Measurements from ENCODE around the gene SLC25A23.

SLC25A23 gene

DNA sequence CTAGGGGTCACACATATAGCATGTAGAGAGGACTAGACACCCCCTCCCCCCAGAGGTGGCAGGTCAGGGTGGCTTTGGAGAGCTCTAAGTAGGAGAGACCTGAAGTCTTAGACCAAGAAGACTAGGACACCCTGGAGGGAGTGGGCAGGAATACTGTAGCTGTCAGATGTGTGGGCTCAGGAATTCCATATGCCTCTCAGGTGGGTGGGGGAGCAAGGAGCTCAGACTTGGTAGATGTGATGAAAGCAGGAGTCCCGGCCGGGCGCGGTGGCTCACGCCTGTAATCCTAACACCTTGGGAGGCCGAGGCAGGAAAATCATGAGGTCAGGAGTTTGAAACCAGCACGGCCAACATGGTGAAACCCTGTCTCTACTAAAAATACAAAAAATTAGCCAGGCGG is 6.1 kb upstream of the SLC25A23 start:
- DNase-seq (ENCODE audit: low read depth), result no peak
- H3K36me3 ChIP-seq (ENCODE audit: control insufficient read depth, insufficient read depth, low read length, severe bottlenecking), result no peaks in the 10 kb centered on the region
- peaks cover 33% of the 10 kb centered on the region for H3K27me3 ChIP-seq (replicated peaks; ENCODE audit: control insufficient read depth, insufficient read depth, low read length)
- peaks cover under 1% of the 10 kb centered on the region for H3K4me1 ChIP-seq (ENCODE audit: control insufficient read depth, insufficient read depth, low read length)
- no peak overlapping the region for H3K4me3 ChIP-seq (ENCODE audit: low read length)
- H3K9ac ChIP-seq (ENCODE audit: low read length), result no peak overlapping the region
- no peaks in the 10 kb centered on the region for H3K9me3 ChIP-seq (ENCODE audit: control insufficient read depth, low read length)

DNA sequence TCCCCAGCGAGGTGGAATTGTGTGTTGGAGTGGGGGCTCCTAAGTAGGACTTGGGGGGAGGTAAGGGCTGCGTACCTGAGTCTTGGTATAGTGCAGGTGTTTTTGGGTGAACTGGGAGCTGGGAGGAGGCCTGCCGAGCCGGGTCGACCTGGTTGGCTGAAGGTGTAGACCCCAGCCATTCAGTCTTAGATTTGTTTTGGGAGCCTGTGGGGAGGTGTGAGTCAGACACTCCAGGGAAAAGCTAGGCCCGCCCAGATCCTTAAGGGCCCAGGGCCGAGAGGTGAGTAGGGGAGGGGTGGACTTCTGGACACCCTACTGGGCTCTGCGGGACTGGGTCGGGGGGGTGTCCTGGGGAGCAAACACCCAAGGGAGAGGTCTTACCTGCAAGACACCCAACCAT is 5.4 kb upstream of the SLC25A23 start:
- no peak overlapping the region for H3K9ac ChIP-seq (ENCODE audit: low read length)
- no peaks in the 10 kb centered on the region for H3K36me3 ChIP-seq (ENCODE audit: control insufficient read depth, insufficient read depth, low read length, severe bottlenecking)
- peaks cover 5% of the 10 kb centered on the region for H3K4me1 ChIP-seq (ENCODE audit: control insufficient read depth, insufficient read depth, low read length)
- H3K4me3 ChIP-seq (ENCODE audit: low read length), result no peak overlapping the region
- DNase-seq (ENCODE audit: low read depth), result no peak
- H3K9me3 ChIP-seq (ENCODE audit: control insufficient read depth, low read length), result no peaks in the 10 kb centered on the region
- peaks cover 33% of the 10 kb centered on the region for H3K27me3 ChIP-seq (replicated peaks; ENCODE audit: control insufficient read depth, insufficient read depth, low read length)

DNA sequence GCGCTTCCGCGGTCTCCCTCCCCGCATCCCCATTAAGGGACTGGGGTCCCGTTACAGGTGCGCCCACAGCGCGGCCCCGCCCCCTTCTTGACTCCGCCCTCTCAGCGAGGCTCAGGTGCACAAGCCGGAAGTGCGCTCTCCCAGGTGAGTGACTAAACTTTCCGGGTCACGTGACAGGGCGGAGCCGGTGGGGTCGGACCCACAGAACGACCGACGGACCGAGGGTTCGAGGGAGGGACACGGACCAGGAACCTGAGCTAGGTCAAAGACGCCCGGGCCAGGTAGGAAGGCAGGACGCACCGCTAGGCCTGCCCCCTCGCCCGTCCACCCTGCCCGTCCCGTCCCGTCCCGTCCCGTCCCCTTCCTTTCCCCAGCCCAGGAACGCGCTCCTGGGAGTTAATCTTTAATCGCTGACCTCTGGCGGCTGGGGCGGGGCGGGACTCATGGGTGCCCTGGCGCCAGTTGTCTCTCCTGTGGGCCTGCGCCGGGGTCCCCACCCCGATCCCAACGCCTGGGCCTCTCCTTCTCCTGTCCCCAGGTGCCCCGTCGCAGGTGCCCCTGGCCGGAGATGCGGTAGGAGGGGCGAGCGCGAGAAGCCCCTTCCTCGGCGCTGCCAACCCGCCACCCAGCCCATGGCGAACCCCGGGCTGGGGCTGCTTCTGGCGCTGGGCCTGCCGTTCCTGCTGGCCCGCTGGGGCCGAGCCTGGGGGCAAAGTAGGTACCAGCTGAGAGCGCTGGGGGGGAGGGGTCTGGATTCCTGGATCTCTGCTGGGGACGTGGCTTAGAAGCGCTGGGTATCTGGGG is 4.7 kb upstream of the SLC25A23 start, which contains the start of gene CRB3:
TSS of gene CRB3 (plus strand) at position 202 of the 804 bp plus-strand sequence. CDS start at position 633, 431 bp downstream.
- no peak for DNase-seq (ENCODE audit: low read depth)
- Histone ChIP-seq H3K36me3 (ENCODE audit: control insufficient read depth, insufficient read depth, low read length, severe bottlenecking) (no peaks in the 10 kb centered on the region), H3K4me3 (ENCODE audit: low read length) (no peak within 1 kb of the TSS), H3K9me3 (ENCODE audit: control insufficient read depth, low read length) (no peaks in the 10 kb centered on the region), H3K9ac (ENCODE audit: low read length) (no peak within 1 kb of the TSS), H3K4me1 (ENCODE audit: control insufficient read depth, insufficient read depth, low read length) (peaks cover 8% of the 10 kb centered on the region), H3K27me3 (replicated peaks; ENCODE audit: control insufficient read depth, insufficient read depth, low read length) (peaks cover 33% of the 10 kb centered on the region)

DNA sequence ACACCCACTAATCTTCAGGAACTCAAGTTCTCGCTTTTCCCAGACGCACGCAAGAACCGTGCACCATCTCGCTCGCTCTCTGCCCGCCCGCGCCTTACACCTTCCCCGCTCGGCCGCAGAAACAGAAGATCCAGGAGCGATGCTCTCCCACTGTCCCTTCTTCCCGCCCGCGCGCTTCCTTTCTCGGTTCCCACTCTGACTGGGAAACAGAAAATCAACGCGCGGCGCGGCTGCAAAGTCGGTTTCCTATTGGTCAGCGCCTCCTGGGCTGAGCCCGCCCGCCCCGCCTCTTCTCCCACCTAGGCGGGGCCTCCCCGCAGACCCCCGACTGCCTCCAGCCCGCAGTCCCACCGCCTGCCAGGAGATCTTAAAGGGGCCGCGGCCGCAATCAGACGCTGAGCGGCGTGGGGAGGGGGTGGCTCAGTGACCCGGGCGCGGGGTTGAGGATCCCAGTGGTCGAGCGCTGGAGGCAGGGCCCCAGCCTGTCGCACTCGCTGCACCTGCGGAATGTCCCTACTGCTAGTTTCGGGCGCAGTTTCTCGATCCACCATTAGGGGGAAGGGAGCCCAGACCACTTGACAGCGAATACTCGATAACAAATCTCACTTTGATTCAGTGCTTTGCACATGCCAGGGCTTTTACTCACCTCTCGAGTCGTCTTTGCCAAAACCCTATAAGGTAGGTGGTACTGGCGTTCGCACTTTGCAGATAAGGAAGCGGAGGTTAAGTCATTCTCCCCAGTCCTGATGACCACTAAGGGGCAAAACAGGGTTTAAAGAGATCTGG is 700 bp upstream of the SLC25A23 start:
- H3K9me3 ChIP-seq (ENCODE audit: control insufficient read depth, low read length), result no peaks in the 10 kb centered on the region
- H3K9ac ChIP-seq (ENCODE audit: low read length), result peak overlapping the region; percentile 68
- peaks cover 8% of the 10 kb centered on the region for H3K4me1 ChIP-seq (ENCODE audit: control insufficient read depth, insufficient read depth, low read length)
- H3K4me3 ChIP-seq (ENCODE audit: low read length), result peak overlapping the region; percentile 86
- H3K36me3 ChIP-seq (ENCODE audit: control insufficient read depth, insufficient read depth, low read length, severe bottlenecking), result peaks cover 3% of the 10 kb centered on the region
- peaks cover 16% of the 10 kb centered on the region for H3K27me3 ChIP-seq (replicated peaks; ENCODE audit: control insufficient read depth, insufficient read depth, low read length)
- peak; percentile 99 for DNase-seq (ENCODE audit: low read depth)

DNA sequence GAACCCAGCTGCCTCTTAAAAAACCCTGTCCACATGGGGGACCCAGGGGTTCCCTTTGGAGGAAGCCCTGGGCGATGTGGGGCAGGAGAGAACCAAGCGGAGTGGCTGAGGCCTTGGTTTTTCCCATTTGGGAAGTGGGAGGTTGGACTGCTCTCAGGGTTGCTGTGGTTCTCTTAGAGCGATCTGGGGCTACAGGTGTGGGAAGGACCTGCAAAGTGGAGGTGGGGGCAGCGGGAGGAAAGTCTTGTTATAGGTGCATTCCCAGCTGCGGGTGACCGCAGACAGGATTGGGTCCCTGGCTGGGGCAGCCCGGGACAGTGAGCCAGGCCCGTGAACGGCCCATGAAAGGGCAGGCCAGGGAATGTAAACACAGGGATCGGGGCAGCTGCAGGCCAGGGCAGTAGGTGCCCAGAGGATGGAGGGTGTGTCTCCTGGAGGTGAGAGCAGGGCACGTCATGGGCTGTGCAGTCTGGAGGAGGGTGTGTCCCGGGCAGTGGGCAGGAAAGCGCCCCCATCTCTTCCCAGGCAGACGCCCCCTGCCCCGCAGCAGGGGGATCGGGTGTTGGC is 814 bp downstream of the SLC25A23 start:
- peaks cover 8% of the 10 kb centered on the region for H3K4me1 ChIP-seq (ENCODE audit: control insufficient read depth, insufficient read depth, low read length)
- peaks cover 7% of the 10 kb centered on the region for H3K27me3 ChIP-seq (replicated peaks; ENCODE audit: control insufficient read depth, insufficient read depth, low read length)
- DNase-seq (ENCODE audit: low read depth), result no peak
- peaks cover 6% of the 10 kb centered on the region for H3K9me3 ChIP-seq (ENCODE audit: control insufficient read depth, low read length)
- H3K36me3 ChIP-seq (ENCODE audit: control insufficient read depth, insufficient read depth, low read length, severe bottlenecking), result peaks cover 12% of the 10 kb centered on the region
- peak overlapping the region; percentile 68 for H3K9ac ChIP-seq (ENCODE audit: low read length)
- H3K4me3 ChIP-seq (ENCODE audit: low read length), result peak overlapping the region; percentile 86

DNA sequence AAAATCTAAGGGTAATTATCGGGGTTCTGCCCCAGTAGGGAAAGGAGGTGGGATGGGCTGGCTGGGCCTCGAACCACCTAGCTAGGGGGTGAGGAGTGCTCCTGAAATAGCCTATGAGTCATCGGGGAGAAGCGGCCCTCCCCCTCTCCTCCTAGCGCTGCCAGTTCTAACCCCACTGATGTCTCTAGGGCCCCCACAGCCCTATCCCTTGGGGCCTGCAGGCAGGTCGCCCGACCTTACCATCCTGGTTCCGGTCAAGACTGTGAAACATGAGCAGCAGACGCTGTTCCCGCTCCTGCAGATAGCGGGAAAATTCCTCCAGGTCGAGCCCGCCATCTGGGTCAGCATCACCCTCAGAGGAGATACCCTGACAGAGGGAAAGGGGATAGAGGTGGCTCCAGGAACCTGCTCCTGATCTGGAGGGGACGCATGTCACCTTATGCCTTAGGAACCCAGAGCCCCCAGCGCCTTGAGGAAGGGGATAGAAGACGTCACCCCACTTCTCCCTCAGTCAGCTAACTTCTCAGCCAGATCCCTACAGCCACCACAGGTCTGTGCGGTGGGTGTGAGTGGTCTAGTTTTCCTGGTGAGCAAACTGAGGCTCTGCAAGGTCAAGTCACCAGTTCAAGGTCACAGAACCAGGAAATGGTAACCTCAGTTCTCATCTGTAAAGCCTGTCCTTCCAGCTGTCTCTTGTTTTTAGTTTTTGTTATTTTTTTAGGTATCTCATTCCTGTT is 1.5 kb downstream of the SLC25A23 start:
- Histone ChIP-seq H3K27me3 (replicated peaks; ENCODE audit: control insufficient read depth, insufficient read depth, low read length) (peaks cover 7% of the 10 kb centered on the region), H3K9me3 (ENCODE audit: control insufficient read depth, low read length) (peaks cover 10% of the 10 kb centered on the region), H3K36me3 (ENCODE audit: control insufficient read depth, insufficient read depth, low read length, severe bottlenecking) (peaks cover 18% of the 10 kb centered on the region), H3K9ac (ENCODE audit: low read length) (no peak overlapping the region), H3K4me3 (ENCODE audit: low read length) (no peak overlapping the region), H3K4me1 (ENCODE audit: control insufficient read depth, insufficient read depth, low read length) (peaks cover 8% of the 10 kb centered on the region)
- DNase-seq (ENCODE audit: low read depth), result no peak

DNA sequence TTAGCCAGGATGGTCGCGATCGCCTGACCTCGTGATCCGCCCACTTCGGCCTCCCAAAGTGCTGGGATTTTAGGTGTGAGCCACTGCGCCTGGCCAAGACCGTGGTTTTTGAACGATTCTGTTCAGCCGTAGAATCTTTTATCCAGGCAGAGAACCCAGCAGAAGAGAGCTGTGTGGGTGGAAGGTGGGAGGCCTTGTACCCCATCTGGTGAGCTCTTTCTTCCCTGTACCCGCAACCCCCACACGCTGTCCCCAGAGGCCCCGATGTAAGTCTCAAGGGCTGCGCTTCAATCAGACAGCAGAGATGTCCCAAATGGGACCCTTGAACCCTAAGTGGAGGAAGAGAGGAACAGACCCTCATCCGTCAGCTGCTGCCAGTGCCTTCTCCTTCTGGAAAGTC is 3.7 kb downstream of the SLC25A23 start:
- H3K27me3 ChIP-seq (replicated peaks; ENCODE audit: control insufficient read depth, insufficient read depth, low read length), result no peaks in the 10 kb centered on the region
- DNase-seq (ENCODE audit: low read depth), result no peak
- no peak overlapping the region for H3K4me3 ChIP-seq (ENCODE audit: low read length)
- H3K4me1 ChIP-seq (ENCODE audit: control insufficient read depth, insufficient read depth, low read length), result peaks cover 8% of the 10 kb centered on the region
- H3K36me3 ChIP-seq (ENCODE audit: control insufficient read depth, insufficient read depth, low read length, severe bottlenecking), result peaks cover 18% of the 10 kb centered on the region
- H3K9me3 ChIP-seq (ENCODE audit: control insufficient read depth, low read length), result peaks cover 10% of the 10 kb centered on the region
- H3K9ac ChIP-seq (ENCODE audit: low read length), result no peak overlapping the region

DNA sequence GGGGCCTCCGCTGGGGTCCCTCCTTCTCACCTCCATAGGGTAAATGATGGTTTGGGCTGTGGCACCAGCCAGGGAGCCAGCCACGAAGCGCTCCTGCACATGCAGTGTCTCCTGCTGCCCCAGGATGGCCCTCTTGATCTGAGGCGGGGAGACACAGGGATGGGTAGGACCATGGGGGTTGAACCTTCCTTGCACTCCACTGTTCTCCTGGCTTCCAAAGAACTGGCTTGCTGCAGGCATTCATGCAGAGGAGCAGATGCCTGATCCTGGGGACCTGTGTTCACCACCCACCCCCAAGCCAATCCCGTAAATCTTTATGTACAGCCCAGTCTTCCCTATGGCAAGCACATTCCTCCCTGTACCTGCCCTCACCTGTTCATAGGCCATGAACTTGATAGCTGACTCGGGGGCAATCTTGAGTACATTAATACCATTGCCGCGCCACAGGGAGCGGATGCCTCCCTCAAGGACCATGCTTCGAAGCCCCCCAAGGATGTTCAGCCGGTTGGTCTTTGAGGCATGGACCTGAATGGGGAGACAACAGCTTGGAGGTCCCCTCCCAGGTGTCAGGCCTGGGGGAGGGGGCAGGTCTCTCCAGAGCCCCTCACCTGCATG is 5.5 kb downstream of the SLC25A23 start:
- H3K36me3 ChIP-seq (ENCODE audit: control insufficient read depth, insufficient read depth, low read length, severe bottlenecking), result peaks cover 18% of the 10 kb centered on the region
- no peaks in the 10 kb centered on the region for H3K27me3 ChIP-seq (replicated peaks; ENCODE audit: control insufficient read depth, insufficient read depth, low read length)
- no peaks in the 10 kb centered on the region for H3K4me1 ChIP-seq (ENCODE audit: control insufficient read depth, insufficient read depth, low read length)
- H3K9me3 ChIP-seq (ENCODE audit: control insufficient read depth, low read length), result peaks cover 10% of the 10 kb centered on the region
- H3K4me3 ChIP-seq (ENCODE audit: low read length), result no peak overlapping the region
- no peak for DNase-seq (ENCODE audit: low read depth)
- no peak overlapping the region for H3K9ac ChIP-seq (ENCODE audit: low read length)

DNA sequence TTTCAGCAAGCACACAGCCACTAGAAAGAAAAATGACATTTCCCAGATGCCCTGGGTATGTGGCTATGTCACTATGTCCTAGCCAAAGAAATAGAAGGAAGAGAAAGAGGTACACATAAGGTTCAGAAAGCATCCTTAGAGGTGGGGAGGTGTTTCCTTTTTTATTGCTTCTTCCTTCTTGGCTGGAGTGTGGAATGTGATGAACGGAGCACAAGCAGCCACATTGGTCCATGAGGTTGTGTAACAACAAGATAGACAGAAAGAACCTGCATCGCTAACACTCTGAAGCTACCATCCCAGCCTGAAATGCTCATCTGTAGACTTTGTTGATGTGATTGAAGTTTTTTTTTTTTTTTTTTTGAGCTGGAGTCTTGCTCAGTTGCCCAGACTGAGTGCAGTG is 6.7 kb downstream of the SLC25A23 start:
- peaks cover 10% of the 10 kb centered on the region for H3K9me3 ChIP-seq (ENCODE audit: control insufficient read depth, low read length)
- H3K4me1 ChIP-seq (ENCODE audit: control insufficient read depth, insufficient read depth, low read length), result no peaks in the 10 kb centered on the region
- no peaks in the 10 kb centered on the region for H3K27me3 ChIP-seq (replicated peaks; ENCODE audit: control insufficient read depth, insufficient read depth, low read length)
- no peak overlapping the region for H3K4me3 ChIP-seq (ENCODE audit: low read length)
- DNase-seq (ENCODE audit: low read depth), result no peak
- peaks cover 18% of the 10 kb centered on the region for H3K36me3 ChIP-seq (ENCODE audit: control insufficient read depth, insufficient read depth, low read length, severe bottlenecking)
- no peak overlapping the region for H3K9ac ChIP-seq (ENCODE audit: low read length)

DNA sequence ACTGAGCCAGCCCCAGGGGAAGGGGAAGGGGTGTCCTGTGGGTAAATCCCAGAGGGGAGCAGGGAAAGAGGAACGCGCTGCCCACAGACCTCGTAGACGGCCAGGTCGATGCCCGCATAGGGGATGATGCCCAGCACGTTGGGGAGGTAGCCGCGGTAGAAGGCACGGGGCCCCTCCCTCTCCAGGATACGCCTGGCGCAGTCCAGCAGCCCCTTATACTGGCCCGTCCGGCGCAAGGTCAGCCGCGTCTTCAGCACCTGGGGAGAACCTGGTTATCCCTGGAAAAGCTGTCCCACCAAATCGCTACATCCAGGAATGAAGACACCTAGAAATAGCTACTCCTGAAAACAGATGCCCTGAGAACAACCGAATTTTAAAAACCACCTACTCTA is 7.4 kb downstream of the SLC25A23 start:
- Histone ChIP-seq H3K9ac (ENCODE audit: low read length) (no peak overlapping the region), H3K27me3 (replicated peaks; ENCODE audit: control insufficient read depth, insufficient read depth, low read length) (no peaks in the 10 kb centered on the region), H3K36me3 (ENCODE audit: control insufficient read depth, insufficient read depth, low read length, severe bottlenecking) (peaks cover 18% of the 10 kb centered on the region), H3K9me3 (ENCODE audit: control insufficient read depth, low read length) (peaks cover 10% of the 10 kb centered on the region), H3K4me3 (ENCODE audit: low read length) (no peak overlapping the region), H3K4me1 (ENCODE audit: control insufficient read depth, insufficient read depth, low read length) (no peaks in the 10 kb centered on the region)
- DNase-seq (ENCODE audit: low read depth), result no peak
